Measurements from ENCODE around the gene PPP1R7.

PPP1R7 gene

DNA sequence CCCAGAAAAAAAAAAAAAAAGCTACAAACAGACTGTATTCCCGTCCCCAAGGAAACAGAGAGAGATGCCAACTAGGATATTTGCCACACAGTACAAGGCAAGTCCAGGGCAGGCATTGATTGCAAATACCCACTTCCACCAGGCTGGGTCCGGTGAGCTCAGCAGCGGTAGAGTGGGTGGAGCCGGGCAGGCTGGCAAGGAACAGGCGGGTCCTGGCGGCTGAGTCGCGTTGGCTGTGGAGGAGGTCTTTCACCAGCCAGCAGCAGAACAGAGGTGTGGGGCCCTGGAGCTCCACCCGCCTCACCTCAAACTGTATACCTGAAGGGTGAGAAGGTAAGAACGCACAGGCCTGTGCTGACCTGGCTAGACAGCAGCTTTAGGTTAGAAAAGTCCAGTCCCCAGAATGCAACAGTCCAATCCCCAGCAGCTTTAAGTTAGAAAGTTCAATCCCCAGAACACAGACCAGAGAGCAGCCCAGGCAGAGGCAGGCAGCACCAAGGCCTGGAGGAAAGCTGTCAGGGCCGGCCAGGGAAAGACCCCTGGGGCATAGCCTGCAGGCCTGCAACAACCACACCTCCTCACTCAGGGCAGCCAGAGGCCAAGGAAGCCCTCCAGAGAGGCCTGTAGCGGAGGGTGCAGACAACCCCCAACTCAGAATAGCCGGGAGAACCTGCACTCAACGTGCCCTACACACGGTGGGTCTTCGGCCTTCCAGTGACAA lies 26.3 kb upstream of the PPP1R7 start:
- H3K27ac ChIP-seq: no peak overlapping the region
- in situ Hi-C loops (cut with HindIII; ENCODE audit: low pct_ligation_motif_present, low sequenced_read_pairs): no loop called here
- no peak for TF ChIP-seq CTCF (IDR thresholded peaks at IDR 0.05; ENCODE audit: low read depth, low read length, missing control alignments)

GRCh38 chr2:241125626-241126025 lies 24.6 kb upstream of the PPP1R7 start:
- DNase-seq: no peak
- TF ChIP-seq CTCF (IDR thresholded peaks at IDR 0.05; ENCODE audit: low read depth, low read length, missing control alignments): no peak
- Histone ChIP-seq H3K4me3 (ENCODE audit: low read depth, low read length) (no peak overlapping the region), H3K27me3 (replicated peaks) (no peaks in the 10 kb centered on the region), H3K36me3 (replicated peaks) (no peaks in the 10 kb centered on the region), H3K27ac (no peak overlapping the region)
- in situ Hi-C loops (cut with HindIII; ENCODE audit: low pct_ligation_motif_present, low sequenced_read_pairs): no loop called here

More for the DNA sequence above, 26.3 kb upstream of the PPP1R7 start:
- H3K27me3 ChIP-seq (replicated peaks): no peaks in the 10 kb centered on the region
- DNase-seq: no peak
- H3K36me3 ChIP-seq (replicated peaks): no peaks in the 10 kb centered on the region
- H3K4me3 ChIP-seq (ENCODE audit: low read depth, low read length): no peak overlapping the region

DNA sequence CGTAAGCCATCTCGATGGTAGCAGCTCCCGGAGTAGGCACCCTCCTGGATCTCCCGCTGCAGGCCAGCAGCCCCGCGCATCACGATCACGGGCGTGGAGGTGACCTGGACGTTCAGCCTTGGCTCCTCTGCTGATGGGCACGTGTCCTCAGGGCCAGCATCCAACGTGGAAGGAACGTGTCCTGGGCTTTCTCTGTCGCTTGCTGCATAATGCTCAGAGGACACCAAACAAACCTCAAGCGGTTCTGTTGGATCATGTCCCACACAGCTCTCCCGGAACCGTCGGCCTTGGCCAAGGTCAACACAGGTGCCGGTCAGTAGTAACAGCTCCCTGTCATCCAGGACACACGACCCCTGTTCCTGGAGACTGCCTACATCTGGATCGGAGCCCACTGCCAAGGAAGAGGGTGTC lies 24.1 kb upstream of the PPP1R7 start:
- no peak for TF ChIP-seq CTCF (IDR thresholded peaks at IDR 0.05; ENCODE audit: low read depth, low read length, missing control alignments)
- in situ Hi-C loops (cut with HindIII; ENCODE audit: low pct_ligation_motif_present, low sequenced_read_pairs): no loop called here
- no peaks in the 10 kb centered on the region for H3K27me3 ChIP-seq (replicated peaks)
- no peaks in the 10 kb centered on the region for H3K36me3 ChIP-seq (replicated peaks)
- H3K27ac ChIP-seq: no peak overlapping the region
- DNase-seq: no peak
- H3K4me3 ChIP-seq (ENCODE audit: low read depth, low read length): no peak overlapping the region

DNA sequence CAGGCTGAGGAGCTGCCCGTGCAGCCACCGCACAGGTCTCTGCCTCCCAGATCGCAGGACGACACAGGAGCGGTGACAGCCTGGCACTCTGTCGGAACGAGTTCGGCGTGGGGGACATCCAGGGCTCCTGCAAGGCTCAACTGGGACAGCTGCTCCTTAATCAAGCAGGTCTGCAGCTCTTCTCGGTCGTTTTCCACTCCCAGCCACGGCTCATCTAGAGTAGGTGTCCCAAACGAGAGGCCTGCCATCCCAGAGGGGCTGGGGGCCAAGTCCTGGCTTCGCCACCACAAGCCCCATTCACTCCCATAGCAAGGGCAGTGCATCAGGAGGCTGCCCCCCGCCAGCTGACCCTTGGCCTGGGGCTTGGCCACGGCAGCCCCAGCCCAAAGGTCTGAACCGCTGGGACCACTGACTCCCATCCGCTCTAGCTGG lies 23.5 kb upstream of the PPP1R7 start:
- Histone ChIP-seq H3K4me3 (ENCODE audit: low read depth, low read length) (no peak overlapping the region), H3K36me3 (replicated peaks) (no peaks in the 10 kb centered on the region), H3K27me3 (replicated peaks) (no peaks in the 10 kb centered on the region), H3K27ac (no peak overlapping the region)
- in situ Hi-C loops (cut with HindIII; ENCODE audit: low pct_ligation_motif_present, low sequenced_read_pairs): no loop called here
- no peak for DNase-seq
- no peak for TF ChIP-seq CTCF (IDR thresholded peaks at IDR 0.05; ENCODE audit: low read depth, low read length, missing control alignments)

- Histone ChIP-seq H3K27me3 (replicated peaks) (no peaks in the 10 kb centered on the region), H3K36me3 (replicated peaks) (no peaks in the 10 kb centered on the region), H3K4me3 (ENCODE audit: low read depth, low read length) (no peak overlapping the region), H3K27ac (no peak overlapping the region)
- DNase-seq: no peak
- in situ Hi-C loops (cut with HindIII; ENCODE audit: low pct_ligation_motif_present, low sequenced_read_pairs): no loop called here
- TF ChIP-seq CTCF (IDR thresholded peaks at IDR 0.05; ENCODE audit: low read depth, low read length, missing control alignments): no peak
Observed at GRCh38 chr2:241128266-241128665, 22.0 kb upstream of the PPP1R7 start.

All from brain microvascular endothelial cell (primary cell).